C4-2B (cell line): ENCODE measurements around the gene LRRC71.

Experiments used
- H3K27ac ChIP-seq: fragments of 450-650 bp; 2 replicates; pipeline ENCODE4 v1.5.1; 2017
- CTCF ChIP-seq: fragments of 450-650 bp; conservative IDR thresholded peaks from 2 replicates; pipeline ENCODE4 v1.5.1; 2017; ENCODE audit warnings: mild to moderate bottlenecking
- ZFX ChIP-seq: fragments of 450-650 bp; IDR thresholded peaks from 2 replicates; pipeline ENCODE4 v1.6.1; 2017

The LRRC71 gene

GRCh38 chr1:156913809-156914387 is 6.5 kb upstream of the LRRC71 start:
- no peak overlapping the region for H3K27ac ChIP-seq
- TF ChIP-seq CTCF: no peak
- no peak for TF ChIP-seq ZFX

GRCh38 chr1:156914440-156914856 is 6.0 kb upstream of the LRRC71 start:
- no peak overlapping the region for H3K27ac ChIP-seq
- no peak for TF ChIP-seq ZFX
- no peak for TF ChIP-seq CTCF

- H3K27ac ChIP-seq: no peak overlapping the region
- TF ChIP-seq ZFX: no peak
- no peak for TF ChIP-seq CTCF
Measured at GRCh38 chr1:156921053-156921529, 659 bp downstream of the LRRC71 start.

- H3K27ac ChIP-seq: no peak overlapping the region
- TF ChIP-seq CTCF (no peak), ZFX (no peak)
Measured at GRCh38 chr1:156922986-156923669, 2.7 kb downstream of the LRRC71 start.

GRCh38 chr1:156923670-156924477 is 3.4 kb downstream of the LRRC71 start:
- no peak for TF ChIP-seq ZFX
- TF ChIP-seq CTCF: no peak
- no peak overlapping the region for H3K27ac ChIP-seq

GRCh38 chr1:156924478-156925153 is 4.2 kb downstream of the LRRC71 start:
- TF ChIP-seq ZFX (no peak), CTCF (no peak)
- H3K27ac ChIP-seq: no peak overlapping the region
